HG02678 (cell line): ENCODE measurements around the gene NR2C2AP.

Experiments
- ATAC-seq: cut with Tn5 transposase; IDR thresholded peaks from one replicate; pipeline ENCODE4 v1.9.1; 2021; ENCODE audit warnings: mild to moderate bottlenecking, moderate library complexity; ENCODE audit not compliant: unreplicated experiment

NR2C2AP gene

GRCh38 chr19:19154768-19155494, 48.3 kb downstream of the NR2C2AP start:
- ATAC-seq = no peak

- ATAC-seq = no peak
Observed at GRCh38 chr19:19152668-19153384, 50.4 kb downstream of the NR2C2AP start.

GRCh38 chr19:19151418-19151817, 51.8 kb downstream of the NR2C2AP start:
- peak; percentile 38 for ATAC-seq
